ENCODE measurements around the gene RGPD5.
"Not testable (repeated sequence)": the region's sequence is repeated elsewhere in the genome, so short reads cannot be mapped to it uniquely, and the experiment has no call there.

GRCh38 chr2:109761043-109761454 lies 33.1 kb upstream of the RGPD5 start:
- not testable (repeated sequence) for TF ChIP-seq CTCF (IDR thresholded peaks at IDR 0.05); ZBTB33 (IDR thresholded peaks at IDR 0.05; ENCODE audit: borderline replicate concordance, low read depth)

All from SK-N-SH (cell line).